Smooth muscle cell (in vitro differentiated cells): ENCODE results near the gene WNT1. TPM values are rescaled to one million over a fixed set of nuclear protein-coding genes. Genes with fewer than 3 reads are reported as not detected.

Experiments used
- DNase-seq: peaks from one replicate; lab custom pipeline; 2025; ENCODE audit not compliant: unreplicated experiment; lab: John Stamatoyannopoulos, UW
- H2AFZ ChIP-seq: fragments of 200-600 bp; sonication (generic); 2 replicates; pipeline ENCODE4 v1.6.0; 2016; ENCODE audit warnings: antibody characterized with exemption, low read depth, mild to moderate bottlenecking
- H3F3A ChIP-seq: fragments of 200-600 bp; sonication (generic); 2 replicates; pipeline ENCODE4 v1.6.0; 2017; ENCODE audit warnings: antibody characterized with exemption, low read depth
- H3K27ac ChIP-seq: fragments of 200-600 bp; sonication (generic); 2 replicates; pipeline ENCODE4 v1.5.1; 2016; ENCODE audit warnings: low read depth, mild to moderate bottlenecking
- H3K27me3 ChIP-seq: fragments of 200-600 bp; sonication (generic); 2 replicates; pipeline ENCODE4 v1.6.1; 2016; ENCODE audit warnings: low read depth, mild to moderate bottlenecking
- H3K36me3 ChIP-seq: fragments of 200-600 bp; sonication (generic); 2 replicates; pipeline ENCODE4 v1.5.1; 2016; ENCODE audit warnings: low read depth
- H3K4me1 ChIP-seq: fragments of 200-600 bp; sonication (generic); 2 replicates; pipeline ENCODE4 v1.5.1; 2016; ENCODE audit warnings: low read depth
- H3K4me2 ChIP-seq: fragments of 200-600 bp; sonication (generic); 2 replicates; pipeline ENCODE4 v1.6.0; 2016; ENCODE audit warnings: mild to moderate bottlenecking
- H3K4me3 ChIP-seq: fragments of 200-600 bp; sonication (generic); 2 replicates; pipeline ENCODE4 v1.5.1; 2016; ENCODE audit warnings: mild to moderate bottlenecking
- H3K79me2 ChIP-seq: fragments of 200-600 bp; sonication (generic); 2 replicates; pipeline ENCODE4 v1.6.0; 2016; ENCODE audit warnings: low read depth, mild to moderate bottlenecking
- H3K9ac ChIP-seq: fragments of 200-600 bp; sonication (generic); 2 replicates; pipeline ENCODE4 v1.6.0; 2016; ENCODE audit warnings: low read depth
- H3K9me3 ChIP-seq: fragments of 200-600 bp; sonication (generic); replicated peaks from 2 replicates; pipeline ENCODE4 v1.5.1; 2016; ENCODE audit warnings: low read depth
- H4K20me1 ChIP-seq: fragments of 200-600 bp; sonication (generic); 2 replicates; pipeline ENCODE4 v1.6.0; 2016; ENCODE audit warnings: low read depth
- WGBS: methylation state at CpG from one replicate; pipeline ENCODE4 v1.1.7; 2016; ENCODE audit warnings: low lambda C conversion rate; 5-methylcytosine and 5-hydroxymethylcytosine counted together
- polyA plus RNA-seq: library from polyadenylated mRNA; unstranded; fragments of >200 nt; fragmentation: Nextera tagmentation; extraction: Ambion mirVana; gene quantifications from 2 replicates; pipeline ENCODE4 v1.2.1, GENCODE V29; 2016
- total RNA-seq: library from RNA; depleted of rRNA; stranded (reverse); fragments of >200 nt; gene quantifications from 2 replicates; pipeline ENCODE4 v1.2.3, GENCODE V29; 2014
- TF ChIP-seq, protein P1 (sequence below): fragments of 200-600 bp; sonication (generic); IDR thresholded peaks from 2 replicates; pipeline ENCODE4 v1.5.1; 2017; ENCODE audit warnings: borderline replicate concordance, mild to moderate bottlenecking, antibody characterized with exemption; ENCODE audit not compliant: insufficient read depth, poor library complexity, severe bottlenecking

WNT1 gene
- total and polyA plus RNA-seq, 2 experiments from 2014 or later, result not detected

DNA sequence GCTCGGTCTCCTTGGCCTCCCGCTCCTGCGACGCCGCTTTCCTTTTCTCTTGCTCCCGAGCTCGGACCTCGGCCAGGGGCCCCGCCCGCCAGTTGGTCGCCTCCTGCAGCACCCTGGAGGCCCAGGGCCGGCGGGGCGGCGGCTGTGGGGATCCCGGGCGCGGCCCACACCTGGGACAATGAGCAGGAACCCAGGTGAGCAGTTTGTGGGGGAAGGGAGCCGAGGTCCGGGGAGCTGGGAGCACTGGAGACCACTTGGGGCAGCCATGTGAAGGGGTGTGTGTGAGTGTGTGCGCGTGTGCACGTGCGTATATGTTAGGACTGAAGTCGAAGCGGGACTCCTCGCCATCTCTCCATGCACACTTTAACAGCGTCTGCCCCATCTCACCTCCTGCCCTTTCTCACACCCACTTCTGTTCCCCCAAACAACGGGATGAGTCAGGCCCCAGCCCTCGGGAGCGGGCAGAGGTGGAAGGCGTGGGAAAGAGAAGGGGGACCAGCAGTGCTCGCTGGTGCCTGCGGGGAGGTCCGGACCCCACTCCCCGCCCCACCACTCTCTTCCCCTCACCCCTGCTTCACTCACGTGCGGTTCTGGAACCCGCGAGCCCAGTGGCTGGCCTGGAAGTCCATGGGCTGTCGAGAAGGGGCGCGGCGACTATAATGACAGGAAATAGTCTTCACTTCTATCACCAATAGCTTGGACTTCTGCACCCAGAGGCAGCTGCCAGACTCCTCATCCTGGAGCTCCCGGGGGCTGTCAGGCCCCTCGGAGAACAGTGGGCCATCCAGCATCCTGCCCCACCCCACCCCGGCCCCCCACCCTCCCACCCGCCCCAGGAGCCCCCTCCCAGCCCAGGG, 20.6 kb downstream of the WNT1 start:
- Histone ChIP-seq H3K4me2 (peak overlapping the region; percentile 94), H4K20me1 (peaks cover 15% of the 10 kb centered on the region), H3F3A (peaks cover 6% of the 10 kb centered on the region), H3K27me3 (peaks cover 44% of the 10 kb centered on the region), H3K9ac (no peak overlapping the region), H2AFZ (no peak overlapping the region), H3K36me3 (peaks cover 5% of the 10 kb centered on the region), H3K9me3 (no peaks in the 10 kb centered on the region), H3K27ac (no peak overlapping the region), H3K4me1 (peaks cover 11% of the 10 kb centered on the region), H3K4me3 (peak overlapping the region; percentile 56), H3K79me2 (no peaks in the 10 kb centered on the region)
- DNase-seq, result no peak
- TF ChIP-seq, protein P1, sequence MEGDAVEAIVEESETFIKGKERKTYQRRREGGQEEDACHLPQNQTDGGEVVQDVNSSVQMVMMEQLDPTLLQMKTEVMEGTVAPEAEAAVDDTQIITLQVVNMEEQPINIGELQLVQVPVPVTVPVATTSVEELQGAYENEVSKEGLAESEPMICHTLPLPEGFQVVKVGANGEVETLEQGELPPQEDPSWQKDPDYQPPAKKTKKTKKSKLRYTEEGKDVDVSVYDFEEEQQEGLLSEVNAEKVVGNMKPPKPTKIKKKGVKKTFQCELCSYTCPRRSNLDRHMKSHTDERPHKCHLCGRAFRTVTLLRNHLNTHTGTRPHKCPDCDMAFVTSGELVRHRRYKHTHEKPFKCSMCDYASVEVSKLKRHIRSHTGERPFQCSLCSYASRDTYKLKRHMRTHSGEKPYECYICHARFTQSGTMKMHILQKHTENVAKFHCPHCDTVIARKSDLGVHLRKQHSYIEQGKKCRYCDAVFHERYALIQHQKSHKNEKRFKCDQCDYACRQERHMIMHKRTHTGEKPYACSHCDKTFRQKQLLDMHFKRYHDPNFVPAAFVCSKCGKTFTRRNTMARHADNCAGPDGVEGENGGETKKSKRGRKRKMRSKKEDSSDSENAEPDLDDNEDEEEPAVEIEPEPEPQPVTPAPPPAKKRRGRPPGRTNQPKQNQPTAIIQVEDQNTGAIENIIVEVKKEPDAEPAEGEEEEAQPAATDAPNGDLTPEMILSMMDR, result no peak
- 5% methylated on average over 40 of the region's 48 CpGs for WGBS

DNA sequence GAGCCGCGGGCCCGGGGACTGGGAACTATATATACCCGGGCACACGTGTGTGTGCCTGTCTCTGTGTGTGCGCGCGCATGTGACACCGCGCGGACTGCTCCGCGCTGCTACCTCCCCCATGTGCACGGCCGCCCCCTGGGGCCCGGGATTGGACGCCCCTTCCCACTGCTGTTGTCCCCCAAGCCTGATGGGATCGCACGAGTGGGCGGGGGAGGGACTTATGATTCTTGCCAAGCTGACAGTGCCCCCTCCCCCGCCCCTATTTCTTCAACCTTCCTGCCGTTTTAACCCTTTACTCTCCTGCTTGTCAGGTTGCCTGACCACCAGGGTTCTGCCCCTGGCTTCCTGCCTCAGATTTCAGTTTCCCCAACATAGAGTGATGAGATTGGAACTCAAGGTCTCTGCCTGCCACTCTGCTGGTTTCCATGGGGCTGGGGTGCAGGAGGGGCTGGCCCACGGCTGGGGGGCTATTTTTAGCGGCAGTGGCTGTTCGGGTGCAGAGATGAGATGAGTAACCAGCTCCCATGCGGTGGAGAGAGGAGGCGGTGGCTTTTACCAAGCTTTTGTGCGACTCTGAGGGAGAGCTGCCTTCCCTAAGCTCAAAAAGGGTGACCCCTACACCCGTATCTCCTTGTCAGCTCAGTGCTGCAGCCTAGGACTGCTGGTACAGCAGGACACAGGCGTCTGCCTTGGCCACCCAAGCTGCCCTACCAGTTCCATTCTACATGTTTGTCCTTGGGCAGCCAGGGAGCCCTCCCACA, 21.4 kb downstream of the WNT1 start, which contains the start of gene DDN:
Gene DDN, minus strand, starts transcription at position 5 of the 761 bp plus-strand sequence. CDS start 88 bp downstream, outside the sequence.
- Histone ChIP-seq H3K4me3 (peak within 1 kb of the TSS; percentile 56), H3K4me2 (peak within 1 kb of the TSS; percentile 94), H3K9me3 (no peaks in the 10 kb centered on the region), H3K4me1 (peaks cover 11% of the 10 kb centered on the region), H2AFZ (no peak within 1 kb of the TSS), H3F3A (peaks cover 6% of the 10 kb centered on the region), H3K79me2 (no peaks in the 10 kb centered on the region), H3K9ac (no peak within 1 kb of the TSS), H3K27ac (no peak within 1 kb of the TSS), H3K36me3 (peaks cover 5% of the 10 kb centered on the region), H3K27me3 (peaks cover 42% of the 10 kb centered on the region), H4K20me1 (peaks cover 15% of the 10 kb centered on the region)
- no peak for DNase-seq
- TF ChIP-seq, protein P1, result peak; percentile 7
- 3% methylated on average over 30 of the region's 30 CpGs for WGBS

DNA sequence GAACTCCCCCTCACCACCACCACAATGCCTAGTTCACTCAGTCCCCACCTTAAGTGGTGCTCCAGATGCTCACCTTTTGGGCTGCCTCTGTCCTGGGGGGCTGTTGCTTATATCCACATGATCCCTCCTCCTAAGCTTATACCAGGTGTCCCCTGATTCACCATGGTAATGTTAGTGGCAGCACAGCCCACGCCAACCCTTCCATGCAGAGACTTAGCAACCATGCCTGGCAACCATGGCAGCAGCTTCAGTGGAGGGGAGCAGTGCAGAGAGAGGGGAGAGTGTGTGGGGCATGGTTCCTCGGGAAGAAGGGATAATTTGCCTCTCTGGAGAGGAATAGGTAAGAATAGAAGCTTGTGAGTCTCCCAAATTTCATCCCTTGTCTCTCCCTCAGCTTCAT, 22.2 kb downstream of the WNT1 start:
- H3F3A ChIP-seq, result peaks cover 6% of the 10 kb centered on the region

More for the DNA sequence above, 22.2 kb downstream of the WNT1 start:
- H3K36me3 ChIP-seq, result peaks cover 10% of the 10 kb centered on the region
- no peaks in the 10 kb centered on the region for H3K9me3 ChIP-seq
- H2AFZ ChIP-seq, result no peak overlapping the region
- peaks cover 11% of the 10 kb centered on the region for H3K4me1 ChIP-seq
- H3K27me3 ChIP-seq, result peaks cover 38% of the 10 kb centered on the region
- TF ChIP-seq, protein P1, result no peak
- 77% methylated on average over 2 of the region's 2 CpGs for WGBS
- no peak overlapping the region for H3K27ac ChIP-seq
- peaks cover 18% of the 10 kb centered on the region for H4K20me1 ChIP-seq
- DNase-seq, result no peak
- no peak overlapping the region for H3K9ac ChIP-seq
- H3K4me3 ChIP-seq, result no peak overlapping the region
- H3K79me2 ChIP-seq, result no peaks in the 10 kb centered on the region
- peak overlapping the region; percentile 94 for H3K4me2 ChIP-seq
